Liver (tissue), 9 donors: ENCODE data around the gene ZSWIM6. TPM values are rescaled to one million over a fixed set of nuclear protein-coding genes. Genes with fewer than 3 reads are reported as not detected.

Source experiments
- DNase-seq: peaks from one replicate; pipeline ENCODE4 v3.0.0-alpha.2; 2017; ENCODE audit warnings: low spot score
- H3K27ac ChIP-seq, 2 donors: one replicate each; pipeline ENCODE4 v1.7.0; 2013; ENCODE audit warnings: inconsistent platforms in 2 of 2, low read length in 2 of 2, control low read depth in 1 of 2, low read depth in 1 of 2, mild to moderate bottlenecking in 1 of 2
- H3K27me3 ChIP-seq, 4 donors: one replicate each; pipeline versions ENCODE4 v1.6.1 to v1.7.0; 2013; ENCODE audit warnings: low read length in 3 of 4, inconsistent platforms in 1 of 4, mild to moderate bottlenecking in 1 of 4, moderate library complexity in 1 of 4; ENCODE audit not compliant: control insufficient read depth in 4 of 4, insufficient read depth in 4 of 4
- H3K36me3 ChIP-seq, 4 donors: one replicate each; pipeline versions ENCODE4 v1.6.1 to v1.7.0; 2013; ENCODE audit warnings: low read length in 3 of 4, mild to moderate bottlenecking in 3 of 4, low read depth in 1 of 4, moderate library complexity in 1 of 4; ENCODE audit not compliant: control insufficient read depth in 4 of 4, insufficient read depth in 3 of 4
- H3K4me1 ChIP-seq, 4 donors: one replicate each; pipeline versions ENCODE4 v1.6.1 to v1.7.0; 2013; ENCODE audit warnings: low read length in 3 of 4, mild to moderate bottlenecking in 3 of 4, moderate library complexity in 1 of 4; ENCODE audit not compliant: control insufficient read depth in 4 of 4, insufficient read depth in 4 of 4
- H3K4me3 ChIP-seq, 3 donors: one replicate each; pipeline versions ENCODE4 v1.6.1 to v1.7.0; 2013; ENCODE audit warnings: low read length in 3 of 3, control low read depth in 1 of 3, low read depth in 1 of 3, mild to moderate bottlenecking in 1 of 3
- H3K9ac ChIP-seq, 2 donors: one replicate each; pipeline ENCODE4 v1.7.0; 2013; ENCODE audit warnings: low read length in 2 of 2, mild to moderate bottlenecking in 2 of 2, moderate library complexity in 2 of 2, control low read depth in 1 of 2, low read depth in 1 of 2
- H3K9me3 ChIP-seq, 4 donors: one replicate each; pipeline versions ENCODE4 v1.6.1 to v1.7.0; 2013; ENCODE audit warnings: low read length in 3 of 4; ENCODE audit not compliant: control insufficient read depth in 4 of 4
- CTCF ChIP-seq: fragments of 150-350 bp; IDR thresholded peaks from 2 replicates; pipeline ENCODE4 v1.5.1; 2017; ENCODE audit warnings: improper control_type of control experiment, low read depth, low read length; ENCODE audit not compliant: missing input control
- EGR1 ChIP-seq, 2 donors: IDR thresholded peaks; 2 replicates each; pipeline ENCODE4 v1.6.1; 2016 to 2018; ENCODE audit warnings: antibody characterized with exemption in 2 of 2, low read depth in 2 of 2
- FOXA1 ChIP-seq: IDR thresholded peaks from 2 replicates; pipeline ENCODE4 v1.6.1; 2016; ENCODE audit warnings: antibody characterized with exemption
- FOXA2 ChIP-seq: IDR thresholded peaks from 2 replicates; pipeline ENCODE4 v1.6.1; 2016; ENCODE audit warnings: antibody characterized with exemption
- GABPA ChIP-seq, 2 donors: IDR thresholded peaks in 1 of 2; conservative IDR thresholded peaks in 1 of 2; 2 replicates each; pipeline ENCODE4 v1.6.1; 2016; ENCODE audit warnings: antibody characterized with exemption in 2 of 2, mild to moderate bottlenecking in 1 of 2, moderate library complexity in 1 of 2
- HNF4A ChIP-seq, 2 donors: conservative IDR thresholded peaks; 2 replicates each; pipeline ENCODE4 v1.6.1; 2016; ENCODE audit warnings: antibody characterized with exemption in 2 of 2, mild to moderate bottlenecking in 2 of 2
- JUND ChIP-seq, 2 donors: IDR thresholded peaks; 2 replicates each; pipeline ENCODE4 v1.6.1; 2016; ENCODE audit warnings: antibody characterized with exemption in 2 of 2
- MAX ChIP-seq: IDR thresholded peaks from 2 replicates; pipeline ENCODE4 v1.6.1; 2016; ENCODE audit warnings: antibody characterized with exemption
- NR2F2 ChIP-seq: IDR thresholded peaks from 2 replicates; pipeline ENCODE4 v1.6.1; 2016; ENCODE audit warnings: antibody characterized with exemption
- RAD21 ChIP-seq, 2 donors: IDR thresholded peaks; 2 replicates each; pipeline ENCODE4 v1.6.1; 2016; ENCODE audit warnings: antibody characterized with exemption in 2 of 2, mild to moderate bottlenecking in 2 of 2
- REST ChIP-seq: IDR thresholded peaks from 2 replicates; pipeline ENCODE4 v1.6.1; 2016; ENCODE audit warnings: antibody characterized with exemption, mild to moderate bottlenecking
- RXRA ChIP-seq, 2 donors: IDR thresholded peaks; 2 replicates each; pipeline ENCODE4 v1.6.1; 2017 to 2018; ENCODE audit warnings: antibody characterized with exemption in 2 of 2, mild to moderate bottlenecking in 1 of 2
- WGBS: extraction: QIAGEN DNeasy Blood & Tissue Kit; methylation state at CpG from one replicate; pipeline ENCODE4 v1.1.7; 2013; 5-methylcytosine and 5-hydroxymethylcytosine counted together
- polyA plus RNA-seq, 2 donors: library from polyadenylated mRNA; stranded (reverse) in 1 of 2; unstranded in 1 of 2; fragments of 200-250 nt in 1 of 2; fragments of >200 nt in 1 of 2; fragmentation: Nextera tagmentation in 1 of 2; extraction: Ambion mirVana in 1 of 2; gene quantifications; one replicate each; pipeline versions ENCODE4 v1.2.1 to v1.2.3, GENCODE V29; 2013 to 2015
- total RNA-seq, 2 donors: library from RNA; depleted of rRNA; stranded (reverse); fragments of >200 nt; gene quantifications; one replicate each; pipeline ENCODE4 v1.2.3, GENCODE V29; 2014
- donor health status: healthy.
- donor health status: healthy.
- donor health status: healthy.
- donor health status: healthy.
- donor health status: healthy.

The ZSWIM6 gene
- total and polyA plus RNA-seq, 4 donors: 1.3 to 5.2 (median 3.3) TPM

- TF ChIP-seq CTCF (no peak), REST (no peak)
- Histone ChIP-seq H3K27ac (no peak overlapping the region), H3K36me3 (no peaks in the 10 kb centered on the region), H3K4me3 (no peak overlapping the region), H3K9ac (no peak overlapping the region), H3K9me3 (no peaks in the 10 kb centered on the region), H3K27me3 (no peaks in the 10 kb centered on the region), H3K4me1 (peaks cover 5 to 32% (median 7%) of the 10 kb centered on the region in 4 donors)
- DNase-seq: no peak
- 27% methylated on average over 2 of the region's 2 CpGs for WGBS
Observed at GRCh38 chr5:61348447-61348846, 16.4 kb downstream of the ZSWIM6 start.

DNA sequence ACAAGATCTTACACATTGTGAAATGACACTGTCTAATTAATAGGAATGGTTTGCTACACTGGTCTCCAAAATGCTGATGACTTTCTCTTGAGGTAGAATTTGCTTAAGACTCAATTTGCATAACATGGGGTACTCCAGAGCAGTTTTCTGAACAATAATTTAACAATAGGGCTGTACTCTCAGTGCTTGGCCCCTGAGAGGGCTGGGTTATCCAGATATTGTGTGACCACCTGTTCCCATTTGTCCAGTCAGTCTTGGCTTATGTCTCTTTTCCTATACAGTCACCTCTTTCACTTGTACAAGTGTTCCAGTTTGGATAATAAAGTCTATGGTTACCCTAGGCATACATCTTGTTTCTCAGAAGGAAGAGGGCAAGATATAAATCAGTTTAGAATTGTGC, 17.9 kb downstream of the ZSWIM6 start:
- no peak overlapping the region for H3K9ac ChIP-seq
- no peaks in the 10 kb centered on the region for H3K9me3 ChIP-seq
- no peak overlapping the region for H3K27ac ChIP-seq
- H3K4me3 ChIP-seq: no peak overlapping the region
- no peaks in the 10 kb centered on the region for H3K27me3 ChIP-seq
- peaks cover 4 to 21% (median 7%) of the 10 kb centered on the region in 4 donors for H3K4me1 ChIP-seq
- no peak for DNase-seq
- H3K36me3 ChIP-seq: no peaks in the 10 kb centered on the region
- TF ChIP-seq CTCF (no peak), JUND (IDR thresholded peaks at IDR 0.05) (no peak), EGR1 (IDR thresholded peaks at IDR 0.05; ENCODE audit: low read depth in 2 of 2) (no peak), HNF4A (conservative IDR thresholded peaks at IDR 0.05) (no peak), RAD21 (IDR thresholded peaks at IDR 0.05) (no peak), RXRA (IDR thresholded peaks at IDR 0.05) (no peak), NR2F2 (no peak), GABPA (IDR thresholded peaks at IDR 0.05 in 1 of 2, conservative IDR thresholded peaks at IDR 0.05 in 1 of 2) (no peak), FOXA2 (no peak), MAX (no peak), FOXA1 (no peak)
